Measurements from ENCODE around the gene CDH2. TPM values are rescaled to one million over a fixed set of nuclear protein-coding genes. Genes with fewer than 3 reads are reported as not detected.
A peak's percentile ranks its signal among the peaks of the same experiment; 100 is the strongest.

The CDH2 gene
- total and polyA plus RNA-seq, 4 donors: 14.2 to 49.5 (median 26.4) TPM

DNA sequence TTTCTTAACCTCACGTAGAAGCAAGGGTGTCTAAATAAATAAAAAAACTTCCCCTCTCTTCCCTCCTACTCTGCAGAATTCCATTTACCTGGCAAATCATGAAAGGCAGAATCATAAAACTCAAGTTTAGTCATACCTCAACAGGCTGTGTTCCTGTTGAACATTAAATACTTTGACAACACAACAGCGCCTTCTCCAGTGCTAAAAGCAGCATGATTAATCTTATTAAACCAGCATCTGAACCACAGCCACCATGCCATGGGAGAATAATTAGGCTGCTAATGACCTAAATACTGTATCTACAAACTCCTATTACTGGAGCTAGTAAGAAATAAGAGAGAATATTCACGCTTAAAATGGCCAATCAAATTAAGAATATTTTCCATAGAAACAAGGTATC, 68.1 kb downstream of the CDH2 start (continued):
- TF ChIP-seq, protein P1, sequence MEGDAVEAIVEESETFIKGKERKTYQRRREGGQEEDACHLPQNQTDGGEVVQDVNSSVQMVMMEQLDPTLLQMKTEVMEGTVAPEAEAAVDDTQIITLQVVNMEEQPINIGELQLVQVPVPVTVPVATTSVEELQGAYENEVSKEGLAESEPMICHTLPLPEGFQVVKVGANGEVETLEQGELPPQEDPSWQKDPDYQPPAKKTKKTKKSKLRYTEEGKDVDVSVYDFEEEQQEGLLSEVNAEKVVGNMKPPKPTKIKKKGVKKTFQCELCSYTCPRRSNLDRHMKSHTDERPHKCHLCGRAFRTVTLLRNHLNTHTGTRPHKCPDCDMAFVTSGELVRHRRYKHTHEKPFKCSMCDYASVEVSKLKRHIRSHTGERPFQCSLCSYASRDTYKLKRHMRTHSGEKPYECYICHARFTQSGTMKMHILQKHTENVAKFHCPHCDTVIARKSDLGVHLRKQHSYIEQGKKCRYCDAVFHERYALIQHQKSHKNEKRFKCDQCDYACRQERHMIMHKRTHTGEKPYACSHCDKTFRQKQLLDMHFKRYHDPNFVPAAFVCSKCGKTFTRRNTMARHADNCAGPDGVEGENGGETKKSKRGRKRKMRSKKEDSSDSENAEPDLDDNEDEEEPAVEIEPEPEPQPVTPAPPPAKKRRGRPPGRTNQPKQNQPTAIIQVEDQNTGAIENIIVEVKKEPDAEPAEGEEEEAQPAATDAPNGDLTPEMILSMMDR (IDR thresholded peaks at IDR 0.05; ENCODE audit: low read depth, low read length, missing input control): peak; percentile 3
- TF ChIP-seq FOXA1 (IDR thresholded peaks at IDR 0.05): no peak

GRCh38 chr18:28108254-28108653, 68.7 kb downstream of the CDH2 start:
- no peaks in the 10 kb centered on the region for H3K36me3 ChIP-seq (ENCODE audit: control insufficient read depth in 4 of 4, insufficient read depth in 3 of 4, low read depth in 1 of 4, low read length in 3 of 4)
- WGBS: 92% methylated on average over 1 of the region's 1 CpG
- no peak overlapping the region for H3K9ac ChIP-seq (ENCODE audit: low read depth in 1 of 2, low read length in 2 of 2)
- no peaks in the 10 kb centered on the region for H3K9me3 ChIP-seq (ENCODE audit: control insufficient read depth in 4 of 4, low read length in 3 of 4)
- no peak overlapping the region for H3K27ac ChIP-seq (ENCODE audit: low read depth in 1 of 2, low read length in 2 of 2)
- no peaks in the 10 kb centered on the region for H3K27me3 ChIP-seq (ENCODE audit: control insufficient read depth in 4 of 4, insufficient read depth in 4 of 4, low read length in 3 of 4)
- DNase-seq (ENCODE audit: low spot score): no peak
- no peak overlapping the region for H3K4me3 ChIP-seq (ENCODE audit: low read depth in 1 of 3, low read length in 3 of 3)
- peaks cover 5 to 33% (median 25%) of the 10 kb centered on the region in 4 donors for H3K4me1 ChIP-seq (ENCODE audit: control insufficient read depth in 4 of 4, insufficient read depth in 4 of 4, low read length in 3 of 4)
- TF ChIP-seq HNF4G (IDR thresholded peaks at IDR 0.05) (no peak), ZBTB33 (IDR thresholded peaks at IDR 0.05) (no peak), EGR1 (IDR thresholded peaks at IDR 0.05; ENCODE audit: low read depth in 2 of 2) (no peak), JUND (IDR thresholded peaks at IDR 0.05) (no peak)

- TF ChIP-seq HNF4A (conservative IDR thresholded peaks at IDR 0.05): no peak
- TF ChIP-seq RAD21 (IDR thresholded peaks at IDR 0.05): no peak
- no peak for TF ChIP-seq FOXA1 (IDR thresholded peaks at IDR 0.05)
- TF ChIP-seq HNF4G (IDR thresholded peaks at IDR 0.05): no peak
- TF ChIP-seq ZBTB33 (IDR thresholded peaks at IDR 0.05): no peak
- no peak for TF ChIP-seq YY1 (IDR thresholded peaks at IDR 0.05)
- TF ChIP-seq, protein P1 (IDR thresholded peaks at IDR 0.05; ENCODE audit: low read depth, low read length, missing input control): no peak
- TF ChIP-seq JUND (IDR thresholded peaks at IDR 0.05): no peak
These were observed 77.7 kb downstream of the CDH2 start for GRCh38 chr18:28099237-28099636.

More at GRCh38 chr18:28099237-28099636, 77.7 kb downstream of the CDH2 start:
- Histone ChIP-seq H3K27ac (ENCODE audit: low read depth in 1 of 2, low read length in 2 of 2) (no peak overlapping the region), H3K9me3 (ENCODE audit: control insufficient read depth in 4 of 4, low read length in 3 of 4) (no peaks in the 10 kb centered on the region), H3K4me3 (ENCODE audit: low read depth in 1 of 3, low read length in 3 of 3) (no peak overlapping the region), H3K4me1 (ENCODE audit: control insufficient read depth in 4 of 4, insufficient read depth in 4 of 4, low read length in 3 of 4) (peaks cover 0 to 13% (median 3%) of the 10 kb centered on the region in 4 donors), H3K27me3 (ENCODE audit: control insufficient read depth in 4 of 4, insufficient read depth in 4 of 4, low read length in 3 of 4) (no peaks in the 10 kb centered on the region), H3K9ac (ENCODE audit: low read depth in 1 of 2, low read length in 2 of 2) (no peak overlapping the region), H3K36me3 (ENCODE audit: control insufficient read depth in 4 of 4, insufficient read depth in 3 of 4, low read depth in 1 of 4, low read length in 3 of 4) (peaks cover 0 to 2% (median 0%) of the 10 kb centered on the region in 4 donors)
- DNase-seq (ENCODE audit: low spot score): no peak
